ENCODE results near the gene LRRFIP1. TPM values are rescaled to one million over a fixed set of nuclear protein-coding genes. Genes with fewer than 3 reads are reported as not detected.

LRRFIP1 gene
- polyA plus RNA-seq, 1 experiment, result 50.4 TPM

GRCh38 chr2:237724811-237725478 is 97.6 kb downstream of the LRRFIP1 start:
- TF ChIP-seq CTCF (IDR thresholded peaks at IDR 0.05; ENCODE audit: insufficient read depth, low read depth, low read length), result no peak
- ChIA-PET POLR2A (interaction anchor here (0.5 kb wide), 1 partner anchor 34 kb away, joined by 4 read pairs; no protein-coding TSS in a partner anchor), CTCF (interaction anchor here (1.2 to 1.7 kb wide), 2 partner anchors 9 to 20 kb away, joined by 3 read pairs; no protein-coding TSS in a partner anchor)

GRCh38 chr2:237725661-237726060 is 98.3 kb downstream of the LRRFIP1 start:
- no peak overlapping the region for H3K4me3 ChIP-seq (ENCODE audit: low read depth, low read length)
- H3K27me3 ChIP-seq (ENCODE audit: control insufficient read depth, insufficient read depth, low read length), result no peaks in the 10 kb centered on the region
- no peak for TF ChIP-seq CTCF (IDR thresholded peaks at IDR 0.05; ENCODE audit: insufficient read depth, low read depth, low read length)
- no peak for DNase-seq (ENCODE audit: low read depth)
- CTCF ChIA-PET, result interaction anchor here (1.7 kb wide), 1 partner anchor 9 kb away, joined by 3 read pairs; no protein-coding TSS in a partner anchor
- POLR2A ChIA-PET, result interaction anchor here (0.5 kb wide), 1 partner anchor 35 kb away, joined by 4 read pairs; no protein-coding TSS in a partner anchor
- H3K36me3 ChIP-seq (ENCODE audit: control insufficient read depth, insufficient read depth, low read length), result no peaks in the 10 kb centered on the region; the same call in 1 of the 2 replicates

More at GRCh38 chr2:237724811-237725478, 97.6 kb downstream of the LRRFIP1 start:
- Histone ChIP-seq H3K4me3 (ENCODE audit: low read depth, low read length) (no peak overlapping the region), H3K36me3 (ENCODE audit: control insufficient read depth, insufficient read depth, low read length) (no peaks in the 10 kb centered on the region; the same call in 1 of the 2 replicates), H3K27me3 (ENCODE audit: control insufficient read depth, insufficient read depth, low read length) (no peaks in the 10 kb centered on the region)
- no peak for DNase-seq (ENCODE audit: low read depth)

- ChIA-PET CTCF (interaction anchor here (1.7 to 1.9 kb wide), 2 partner anchors 10 to 41 kb away, joined by 3 to 4 read pairs; no protein-coding TSS in a partner anchor), POLR2A (no interaction called here)
- Histone ChIP-seq H3K36me3 (ENCODE audit: control insufficient read depth, insufficient read depth, low read length) (no peaks in the 10 kb centered on the region; the same call in 1 of the 2 replicates), H3K4me3 (ENCODE audit: low read depth, low read length) (no peak overlapping the region), H3K27me3 (ENCODE audit: control insufficient read depth, insufficient read depth, low read length) (no peaks in the 10 kb centered on the region)
- TF ChIP-seq CTCF (IDR thresholded peaks at IDR 0.05; ENCODE audit: insufficient read depth, low read depth, low read length), result no peak
- no peak for DNase-seq (ENCODE audit: low read depth)
Observed at GRCh38 chr2:237726401-237726830, 99.0 kb downstream of the LRRFIP1 start.

GRCh38 chr2:237727363-237727762 is 100.0 kb downstream of the LRRFIP1 start:
- Histone ChIP-seq H3K27me3 (ENCODE audit: control insufficient read depth, insufficient read depth, low read length) (no peaks in the 10 kb centered on the region), H3K36me3 (ENCODE audit: control insufficient read depth, insufficient read depth, low read length) (no peaks in the 10 kb centered on the region; the same call in 1 of the 2 replicates), H3K4me3 (ENCODE audit: low read depth, low read length) (no peak overlapping the region)
- ChIA-PET POLR2A (no interaction called here), CTCF (interaction anchor here (0.9 to 1.9 kb wide), 3 partner anchors 13 to 42 kb away, joined by 4 to 6 read pairs (median 4); no protein-coding TSS in a partner anchor)
- TF ChIP-seq CTCF (IDR thresholded peaks at IDR 0.05; ENCODE audit: insufficient read depth, low read depth, low read length), result no peak
- no peak for DNase-seq (ENCODE audit: low read depth)

- ChIA-PET CTCF (interaction anchor here (0.7 to 4.8 kb wide), 4 partner anchors 13 to 535 kb away, joined by 3 to 22 read pairs (median 4); no protein-coding TSS in a partner anchor), POLR2A (no interaction called here)
- no peak for TF ChIP-seq CTCF (IDR thresholded peaks at IDR 0.05; ENCODE audit: insufficient read depth, low read depth, low read length)
- H3K4me3 ChIP-seq (ENCODE audit: low read depth, low read length), result no peak overlapping the region
- H3K36me3 ChIP-seq (ENCODE audit: control insufficient read depth, insufficient read depth, low read length), result no peaks in the 10 kb centered on the region; the same call in 1 of the 2 replicates
- no peak for DNase-seq (ENCODE audit: low read depth)
- H3K27me3 ChIP-seq (ENCODE audit: control insufficient read depth, insufficient read depth, low read length), result no peaks in the 10 kb centered on the region
Observed at GRCh38 chr2:237729681-237730475, 102.5 kb downstream of the LRRFIP1 start.
